Esophagus squamous epithelium (tissue), 4 donors: ENCODE results near the gene LIX1L.

Experiments used
- CTCF ChIP-seq, 6 experiments: fragments of 450-650 bp in 4 of 6; fragments of 200-600 bp in 2 of 6; sonication (generic) in 2 of 6; IDR thresholded peaks; one replicate each; pipeline ENCODE4 v1.5.1; 2016 to 2019; ENCODE audit warnings: antibody characterized with exemption in 6 of 6, mild to moderate bottlenecking in 4 of 6, moderate library complexity in 4 of 6
- POLR2A ChIP-seq, 4 donors: fragments of 450-650 bp; IDR thresholded peaks; one replicate each; pipeline ENCODE4 v1.6.1; 2017; ENCODE audit warnings: antibody characterized with exemption in 4 of 4, mild to moderate bottlenecking in 4 of 4, moderate library complexity in 3 of 4

GRCh38 chr1:145952903-145953302 is 4.9 kb downstream of the LIX1L start:
- TF ChIP-seq CTCF (IDR thresholded peaks at IDR 0.05) (no peak), POLR2A (IDR thresholded peaks at IDR 0.05) (no peak)
